Measurements from ENCODE around the gene DENND5A. TPM values are rescaled to one million over a fixed set of nuclear protein-coding genes. Genes with fewer than 3 reads are reported as not detected.
"Not testable (repeated sequence)": the region's sequence is repeated elsewhere in the genome, so short reads cannot be mapped to it uniquely, and the experiment has no call there.

Gene DENND5A
- total RNA-seq, 1 donor from 2014 or later: 105 TPM

GRCh38 chr11:9190326-9191016, 74.7 kb downstream of the DENND5A start:
- intact Hi-C loops (cut with DNase I); DNase-seq (ENCODE audit: missing footprints); ATAC-seq: not testable (repeated sequence)

GRCh38 chr11:9188860-9189259, 76.3 kb downstream of the DENND5A start:
- ATAC-seq; DNase-seq (ENCODE audit: missing footprints); intact Hi-C loops (cut with DNase I): not testable (repeated sequence)

GRCh38 chr11:9187616-9188015, 77.5 kb downstream of the DENND5A start:
- no peak for DNase-seq (ENCODE audit: missing footprints)
- ATAC-seq: no peak
- intact Hi-C loops (cut with DNase I): no loop called here

- intact Hi-C loops (cut with DNase I): no loop called here
- ATAC-seq: no peak
- DNase-seq (ENCODE audit: missing footprints): no peak
Measured at GRCh38 chr11:9184516-9184915, 80.6 kb downstream of the DENND5A start.

GRCh38 chr11:9182180-9182871, 82.8 kb downstream of the DENND5A start:
- ATAC-seq (no peak), DNase-seq (ENCODE audit: missing footprints) (no peak)
- intact Hi-C loops (cut with DNase I): no loop called here

GRCh38 chr11:9180784-9181183, 84.4 kb downstream of the DENND5A start:
- DNase-seq (ENCODE audit: missing footprints): no peak
- intact Hi-C loops (cut with DNase I): no loop called here
- no peak for ATAC-seq

GRCh38 chr11:9179141-9179540, 86.0 kb downstream of the DENND5A start:
- no peak for DNase-seq (ENCODE audit: missing footprints)
- ATAC-seq: no peak
- intact Hi-C loops (cut with DNase I): loop anchor here (10.0 kb wide), 2 partner anchors 86 to 206 kb away; partner anchors contain the start of genes DENND5A and IPO7

- ATAC-seq (no peak), DNase-seq (ENCODE audit: missing footprints) (no peak)
- intact Hi-C loops (cut with DNase I): loop anchor here (10.0 kb wide), 2 partner anchors 86 to 206 kb away; partner anchors contain the start of genes DENND5A and IPO7
Measured at GRCh38 chr11:9178716-9179115, 86.4 kb downstream of the DENND5A start.

- DNase-seq (ENCODE audit: missing footprints) (no peak), ATAC-seq (no peak)
- intact Hi-C loops (cut with DNase I): loop anchor here (10.0 kb wide), 2 partner anchors 87 to 207 kb away; partner anchors contain the start of genes DENND5A and IPO7
Measured at GRCh38 chr11:9177438-9178091, 87.6 kb downstream of the DENND5A start.

- intact Hi-C loops (cut with DNase I): loop anchor here (10.0 kb wide), 2 partner anchors 88 to 208 kb away; partner anchors contain the start of genes DENND5A and IPO7
- ATAC-seq (no peak), DNase-seq (ENCODE audit: missing footprints) (no peak)
Measured at GRCh38 chr11:9176550-9176949, 88.6 kb downstream of the DENND5A start.

- DNase-seq (ENCODE audit: missing footprints): no peak
- no peak for ATAC-seq
- intact Hi-C loops (cut with DNase I): loop anchor here (10.0 kb wide), 2 partner anchors 89 to 209 kb away; partner anchors contain the start of genes DENND5A and IPO7
Measured at GRCh38 chr11:9176136-9176535, 89.0 kb downstream of the DENND5A start.

- ATAC-seq (no peak), DNase-seq (ENCODE audit: missing footprints) (no peak)
- intact Hi-C loops (cut with DNase I): loop anchor here (10.0 kb wide), 2 partner anchors 92 to 212 kb away; partner anchors contain the start of genes DENND5A and IPO7
Measured at GRCh38 chr11:9172389-9172788, 92.8 kb downstream of the DENND5A start.

GRCh38 chr11:9170450-9170849, 94.7 kb downstream of the DENND5A start:
- intact Hi-C loops (cut with DNase I): loop anchor here (10.0 kb wide), 2 partner anchors 94 to 214 kb away; partner anchors contain the start of genes DENND5A and IPO7
- ATAC-seq: no peak
- no peak for DNase-seq (ENCODE audit: missing footprints)

- DNase-seq (ENCODE audit: missing footprints) (no peak), ATAC-seq (no peak)
- intact Hi-C loops (cut with DNase I): loop anchor here (10.0 kb wide), 3 partner anchors 95 to 335 kb away; partner anchors contain the start of genes DENND5A and IPO7
Measured at GRCh38 chr11:9169595-9170295, 95.4 kb downstream of the DENND5A start.

GRCh38 chr11:9161991-9162390, 103.2 kb downstream of the DENND5A start:
- ATAC-seq: not testable (repeated sequence)
- intact Hi-C loops (cut with DNase I): loop anchor here (10.0 kb wide), 1 partner anchor 343 kb away; no protein-coding TSS in a partner anchor

GRCh38 chr11:9160166-9160565, 105.0 kb downstream of the DENND5A start:
- intact Hi-C loops (cut with DNase I): loop anchor here (10.0 kb wide), 1 partner anchor 345 kb away; no protein-coding TSS in a partner anchor
- ATAC-seq (no peak), DNase-seq (ENCODE audit: missing footprints) (no peak)

More at GRCh38 chr11:9161991-9162390, 103.2 kb downstream of the DENND5A start:
- DNase-seq (ENCODE audit: missing footprints): not testable (repeated sequence)

GRCh38 chr11:9158898-9159391, 106.2 kb downstream of the DENND5A start:
- DNase-seq (ENCODE audit: missing footprints): no peak
- intact Hi-C loops (cut with DNase I): no loop called here
- ATAC-seq: no peak

- intact Hi-C loops (cut with DNase I): no loop called here
- DNase-seq (ENCODE audit: missing footprints): no peak
- ATAC-seq: no peak
Measured at GRCh38 chr11:9155930-9156329, 109.2 kb downstream of the DENND5A start.

All from Right ventricle myocardium inferior (tissue), 1 donor.